PC-9 (cell line): ENCODE results near the gene DUOXA2.

Experiments used
- EZH2 ChIP-seq: fragments of 200-600 bp; sonication (generic); IDR thresholded peaks from 2 replicates; pipeline ENCODE4 v1.8.0; 2017; ENCODE audit warnings: antibody characterized with exemption, low read depth
- TF ChIP-seq, protein P1 (sequence below): fragments of 200-600 bp; sonication (generic); conservative IDR thresholded peaks from 2 replicates; pipeline ENCODE4 v1.6.1; 2017; ENCODE audit warnings: mixed run types, antibody characterized with exemption, mild to moderate bottlenecking, moderate library complexity

- TF ChIP-seq, protein P1, sequence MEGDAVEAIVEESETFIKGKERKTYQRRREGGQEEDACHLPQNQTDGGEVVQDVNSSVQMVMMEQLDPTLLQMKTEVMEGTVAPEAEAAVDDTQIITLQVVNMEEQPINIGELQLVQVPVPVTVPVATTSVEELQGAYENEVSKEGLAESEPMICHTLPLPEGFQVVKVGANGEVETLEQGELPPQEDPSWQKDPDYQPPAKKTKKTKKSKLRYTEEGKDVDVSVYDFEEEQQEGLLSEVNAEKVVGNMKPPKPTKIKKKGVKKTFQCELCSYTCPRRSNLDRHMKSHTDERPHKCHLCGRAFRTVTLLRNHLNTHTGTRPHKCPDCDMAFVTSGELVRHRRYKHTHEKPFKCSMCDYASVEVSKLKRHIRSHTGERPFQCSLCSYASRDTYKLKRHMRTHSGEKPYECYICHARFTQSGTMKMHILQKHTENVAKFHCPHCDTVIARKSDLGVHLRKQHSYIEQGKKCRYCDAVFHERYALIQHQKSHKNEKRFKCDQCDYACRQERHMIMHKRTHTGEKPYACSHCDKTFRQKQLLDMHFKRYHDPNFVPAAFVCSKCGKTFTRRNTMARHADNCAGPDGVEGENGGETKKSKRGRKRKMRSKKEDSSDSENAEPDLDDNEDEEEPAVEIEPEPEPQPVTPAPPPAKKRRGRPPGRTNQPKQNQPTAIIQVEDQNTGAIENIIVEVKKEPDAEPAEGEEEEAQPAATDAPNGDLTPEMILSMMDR = no peak
- no peak for TF ChIP-seq EZH2
Observed at GRCh38 chr15:45123397-45123796, 9.3 kb downstream of the DUOXA2 start.
